H1 (cell line): ENCODE results near the gene NOX5. TPM values are rescaled to one million over a fixed set of nuclear protein-coding genes. Genes with fewer than 3 reads are reported as not detected.

ENCODE experiments used
- polyA plus RNA-seq, 7 experiments: library from polyadenylated mRNA; depleted of rRNA in 3 of 7; stranded (reverse) in 5 of 7; unstranded in 2 of 7; fragments of >200 nt in 5 of 7; fragments of 200-250 nt in 2 of 7; gene quantifications; 1 replicate in 5 of 7; 2 replicates in 1 of 7; 4 replicates in 1 of 7; pipeline versions ENCODE4 v1.2.1 to v1.2.3, GENCODE V29; 2011 to 2013; ENCODE audit warnings: missing spikeins in 2 of 7, mixed read lengths in 2 of 7
- total RNA-seq: library from RNA; stranded (reverse); fragmentation: NEBNext Ultra II Directional; extraction: Animal tissue kit (Norgen Biotek cat#: 25700); gene quantifications from 2 replicates; pipeline ENCODE4 v1.2.1, GENCODE V29; 2021
- TF ChIP-seq, protein P1 (sequence below), 3 experiments: IDR thresholded peaks; 1 replicate in 2 of 3; 2 replicates in 1 of 3; pipeline versions ENCODE4 v1.5.1 to v1.6.1; 2011; ENCODE audit warnings: low read length in 3 of 3, mild to moderate bottlenecking in 3 of 3, inconsistent platforms in 2 of 3, low read depth in 1 of 3, moderate library complexity in 1 of 3; ENCODE audit not compliant: insufficient read depth in 1 of 3; ENCODE audit errors: control extremely low read depth in 1 of 3

NOX5 gene
- total and polyA plus RNA-seq, 2 of the 8 experiments (the other 6 are each of a cell fraction or from before 2014, with no cell fraction given) = under 0.01 TPM; not detected in 1

DNA sequence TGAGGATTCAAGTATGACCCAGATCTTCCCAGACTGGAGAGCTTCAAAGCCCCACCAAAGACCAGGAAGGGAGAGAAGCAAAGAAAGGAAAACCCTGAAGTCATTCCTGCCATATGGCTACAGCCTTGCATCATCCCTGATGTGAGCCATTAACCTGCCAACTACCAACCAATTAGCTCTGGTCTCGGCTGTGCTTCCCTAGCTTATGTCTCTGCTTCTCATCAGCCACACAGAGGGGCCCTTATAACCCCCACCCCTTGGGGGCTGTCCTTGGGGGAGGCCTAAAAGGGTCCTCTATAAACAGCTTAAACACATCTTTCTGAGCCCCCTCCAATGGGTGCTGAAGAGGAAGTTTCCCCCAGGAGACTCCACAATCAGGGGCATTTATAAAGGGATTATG is 52.8 kb downstream of the NOX5 start (continued):
- TF ChIP-seq, protein P1, sequence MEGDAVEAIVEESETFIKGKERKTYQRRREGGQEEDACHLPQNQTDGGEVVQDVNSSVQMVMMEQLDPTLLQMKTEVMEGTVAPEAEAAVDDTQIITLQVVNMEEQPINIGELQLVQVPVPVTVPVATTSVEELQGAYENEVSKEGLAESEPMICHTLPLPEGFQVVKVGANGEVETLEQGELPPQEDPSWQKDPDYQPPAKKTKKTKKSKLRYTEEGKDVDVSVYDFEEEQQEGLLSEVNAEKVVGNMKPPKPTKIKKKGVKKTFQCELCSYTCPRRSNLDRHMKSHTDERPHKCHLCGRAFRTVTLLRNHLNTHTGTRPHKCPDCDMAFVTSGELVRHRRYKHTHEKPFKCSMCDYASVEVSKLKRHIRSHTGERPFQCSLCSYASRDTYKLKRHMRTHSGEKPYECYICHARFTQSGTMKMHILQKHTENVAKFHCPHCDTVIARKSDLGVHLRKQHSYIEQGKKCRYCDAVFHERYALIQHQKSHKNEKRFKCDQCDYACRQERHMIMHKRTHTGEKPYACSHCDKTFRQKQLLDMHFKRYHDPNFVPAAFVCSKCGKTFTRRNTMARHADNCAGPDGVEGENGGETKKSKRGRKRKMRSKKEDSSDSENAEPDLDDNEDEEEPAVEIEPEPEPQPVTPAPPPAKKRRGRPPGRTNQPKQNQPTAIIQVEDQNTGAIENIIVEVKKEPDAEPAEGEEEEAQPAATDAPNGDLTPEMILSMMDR (IDR thresholded peaks at IDR 0.05; ENCODE audit: control extremely low read depth in 1 of 3, insufficient read depth in 1 of 3, low read depth in 1 of 3, low read length in 3 of 3) = no peak
